HEK293 (cell line): Measurements from ENCODE around the gene FLNA.

Source experiments
- HIC1 ChIP-seq: fragments of 450-650 bp; formaldehyde crosslinking; IDR thresholded peaks from 2 replicates; pipeline ENCODE4 v1.5.1; 2016; ENCODE audit warnings: missing biosample characterization, missing genetic modification characterization
- HOXD13 ChIP-seq: sonication (generic); formaldehyde crosslinking; IDR thresholded peaks from 2 replicates; pipeline ENCODE4 v1.8.0; 2022; ENCODE audit warnings: missing genetic modification reagents, borderline replicate concordance
- IKZF3 ChIP-seq: fragments of 450-650 bp; IDR thresholded peaks from 2 replicates; pipeline ENCODE4 v1.5.0; 2018; ENCODE audit warnings: missing biosample characterization, mild to moderate bottlenecking, missing genetic modification characterization, moderate library complexity
- KLF10 ChIP-seq: fragments of 450-650 bp; IDR thresholded peaks from 2 replicates; pipeline ENCODE4 v1.5.1; 2018; ENCODE audit warnings: missing biosample characterization, mild to moderate bottlenecking, missing genetic modification characterization
- MEIS1 ChIP-seq: sonication (generic); formaldehyde crosslinking; IDR thresholded peaks from 2 replicates; pipeline ENCODE4 v1.8.1; 2022; ENCODE audit warnings: missing genetic modification reagents, mild to moderate bottlenecking, borderline replicate concordance
- OSR2 ChIP-seq: fragments of 450-650 bp; formaldehyde crosslinking; IDR thresholded peaks from 2 replicates; pipeline ENCODE4 v1.5.1; 2016; ENCODE audit warnings: missing biosample characterization, missing genetic modification characterization
- RBAK ChIP-seq: fragments of 450-650 bp; formaldehyde crosslinking; IDR thresholded peaks from 2 replicates; pipeline ENCODE4 v1.5.1; 2016; ENCODE audit warnings: missing biosample characterization, missing genetic modification characterization
- ZBTB17 ChIP-seq: fragments of 450-650 bp; formaldehyde crosslinking; IDR thresholded peaks from 2 replicates; pipeline ENCODE4 v1.5.1; 2016; ENCODE audit warnings: missing biosample characterization, missing genetic modification characterization
- ZBTB48 ChIP-seq: fragments of 450-650 bp; formaldehyde crosslinking; IDR thresholded peaks from 2 replicates; pipeline ENCODE4 v1.5.1; 2016; ENCODE audit warnings: missing biosample characterization, missing genetic modification characterization
- ZFP37 ChIP-seq: fragments of 450-650 bp; formaldehyde crosslinking; IDR thresholded peaks from 2 replicates; pipeline ENCODE4 v1.5.1; 2016; ENCODE audit warnings: missing biosample characterization, missing genetic modification characterization
- ZNF16 ChIP-seq: fragments of 450-650 bp; formaldehyde crosslinking; IDR thresholded peaks from 2 replicates; pipeline ENCODE4 v1.5.1; 2016; ENCODE audit warnings: low read depth, missing biosample characterization, missing genetic modification characterization
- ZNF2 ChIP-seq: fragments of 450-650 bp; formaldehyde crosslinking; IDR thresholded peaks from 2 replicates; pipeline ENCODE4 v1.5.1; 2016; ENCODE audit warnings: missing biosample characterization, missing genetic modification characterization
- ZNF221 ChIP-seq: fragments of 450-650 bp; formaldehyde crosslinking; IDR thresholded peaks from 2 replicates; pipeline ENCODE4 v1.5.1; 2017; ENCODE audit warnings: missing biosample characterization, missing genetic modification characterization, borderline replicate concordance
- ZNF223 ChIP-seq: fragments of 450-650 bp; formaldehyde crosslinking; IDR thresholded peaks from 2 replicates; pipeline ENCODE4 v1.5.1; 2016; ENCODE audit warnings: missing biosample characterization, missing genetic modification characterization
- ZNF449 ChIP-seq: fragments of 450-650 bp; formaldehyde crosslinking; IDR thresholded peaks from 2 replicates; pipeline ENCODE4 v1.5.1; 2017; ENCODE audit warnings: missing biosample characterization, mild to moderate bottlenecking, missing genetic modification characterization, moderate library complexity
- ZNF514 ChIP-seq: fragments of 450-650 bp; formaldehyde crosslinking; IDR thresholded peaks from 2 replicates; pipeline ENCODE4 v1.5.1; 2016; ENCODE audit warnings: missing biosample characterization, missing genetic modification characterization
- ZNF549 ChIP-seq: fragments of 450-650 bp; IDR thresholded peaks from 2 replicates; pipeline ENCODE4 v1.5.1; 2018; ENCODE audit warnings: missing biosample characterization, missing genetic modification characterization, mild to moderate bottlenecking, inconsistent platforms, moderate library complexity
- ZNF561 ChIP-seq: fragments of 450-650 bp; IDR thresholded peaks from 2 replicates; pipeline ENCODE4 v1.5.1; 2018; ENCODE audit warnings: missing biosample characterization, missing genetic modification characterization, borderline replicate concordance
- ZNF610 ChIP-seq: fragments of 450-650 bp; formaldehyde crosslinking; IDR thresholded peaks from 2 replicates; pipeline ENCODE4 v1.5.1; 2016; ENCODE audit warnings: missing biosample characterization, missing genetic modification characterization, borderline replicate concordance
- ZNF654 ChIP-seq: fragments of 450-650 bp; formaldehyde crosslinking; IDR thresholded peaks from 2 replicates; pipeline ENCODE4 v1.5.1; 2016; ENCODE audit warnings: low read depth, missing biosample characterization, missing genetic modification characterization
- ZNF707 ChIP-seq: fragments of 450-650 bp; formaldehyde crosslinking; IDR thresholded peaks from 2 replicates; pipeline ENCODE4 v1.5.1; 2016; ENCODE audit warnings: missing biosample characterization, missing genetic modification characterization
- ZNF776 ChIP-seq: fragments of 450-650 bp; formaldehyde crosslinking; IDR thresholded peaks from 2 replicates; pipeline ENCODE4 v1.5.0; 2017; ENCODE audit warnings: missing biosample characterization, missing genetic modification characterization, borderline replicate concordance
- ZNF777 ChIP-seq: fragments of 450-650 bp; formaldehyde crosslinking; IDR thresholded peaks from 2 replicates; pipeline ENCODE4 v1.5.1; 2017; ENCODE audit warnings: missing biosample characterization, missing genetic modification characterization, borderline replicate concordance
- ZSCAN18 ChIP-seq: fragments of 450-650 bp; formaldehyde crosslinking; IDR thresholded peaks from 2 replicates; pipeline ENCODE4 v1.5.1; 2016; ENCODE audit warnings: missing biosample characterization, missing genetic modification characterization
- ZSCAN4 ChIP-seq: fragments of 450-650 bp; formaldehyde crosslinking; IDR thresholded peaks from 2 replicates; pipeline ENCODE4 v1.5.1; 2017; ENCODE audit warnings: missing biosample characterization, missing genetic modification characterization
- TF ChIP-seq, protein P1 (sequence below): fragments of 450-650 bp; formaldehyde crosslinking; IDR thresholded peaks from 2 replicates; pipeline ENCODE4 v1.5.1; 2016; ENCODE audit warnings: missing biosample characterization, missing genetic modification characterization
- TF ChIP-seq, protein P2 (sequence below): fragments of 450-650 bp; formaldehyde crosslinking; IDR thresholded peaks from 2 replicates; pipeline ENCODE4 v1.5.1; 2016; ENCODE audit warnings: missing biosample characterization, missing genetic modification characterization
- TF ChIP-seq, protein P3 (sequence below): fragments of 450-650 bp; formaldehyde crosslinking; IDR thresholded peaks from 2 replicates; pipeline ENCODE4 v1.5.1; 2016; ENCODE audit warnings: missing biosample characterization, missing genetic modification characterization

Gene FLNA

GRCh38 chrX:154375156-154375504 is 696 bp upstream of the FLNA start (continued):
- TF ChIP-seq, protein P1, sequence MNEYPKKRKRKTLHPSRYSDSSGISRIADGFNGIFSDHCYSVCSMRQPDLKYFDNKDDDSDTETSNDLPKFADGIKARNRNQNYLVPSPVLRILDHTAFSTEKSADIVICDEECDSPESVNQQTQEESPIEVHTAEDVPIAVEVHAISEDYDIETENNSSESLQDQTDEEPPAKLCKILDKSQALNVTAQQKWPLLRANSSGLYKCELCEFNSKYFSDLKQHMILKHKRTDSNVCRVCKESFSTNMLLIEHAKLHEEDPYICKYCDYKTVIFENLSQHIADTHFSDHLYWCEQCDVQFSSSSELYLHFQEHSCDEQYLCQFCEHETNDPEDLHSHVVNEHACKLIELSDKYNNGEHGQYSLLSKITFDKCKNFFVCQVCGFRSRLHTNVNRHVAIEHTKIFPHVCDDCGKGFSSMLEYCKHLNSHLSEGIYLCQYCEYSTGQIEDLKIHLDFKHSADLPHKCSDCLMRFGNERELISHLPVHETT (tag by site-specific recombination) = no peak
- no peak for TF ChIP-seq ZNF777 (tag by site-specific recombination)
- TF ChIP-seq ZNF776 (tag by site-specific recombination) = no peak
- TF ChIP-seq ZSCAN4 (tag by site-specific recombination) = no peak
- no peak for TF ChIP-seq ZNF221 (tag by site-specific recombination)
- TF ChIP-seq ZNF16 (tag by site-specific recombination) = no peak
- no peak for TF ChIP-seq ZNF654 (tag by site-specific recombination)
- TF ChIP-seq ZNF514 (tag by site-specific recombination) = no peak
- 0 out of 2 replicates have a peak, but pooled peaks have one; percentile 5 for TF ChIP-seq ZBTB48
- TF ChIP-seq IKZF3 = 0 out of 2 replicates have a peak, but pooled peaks have one; percentile 16
- no peak for TF ChIP-seq KLF10 (tag by site-specific recombination)
- TF ChIP-seq ZFP37 (tag by site-specific recombination) = no peak
- peak; percentile 36; the same call in 1 of the 2 replicates for TF ChIP-seq ZBTB17
- no peak for TF ChIP-seq ZNF449
- no peak for TF ChIP-seq ZSCAN18 (tag by site-specific recombination)
- TF ChIP-seq ZNF561 (tag by site-specific recombination) = no peak
- no peak for TF ChIP-seq ZNF223
- TF ChIP-seq, protein P2, sequence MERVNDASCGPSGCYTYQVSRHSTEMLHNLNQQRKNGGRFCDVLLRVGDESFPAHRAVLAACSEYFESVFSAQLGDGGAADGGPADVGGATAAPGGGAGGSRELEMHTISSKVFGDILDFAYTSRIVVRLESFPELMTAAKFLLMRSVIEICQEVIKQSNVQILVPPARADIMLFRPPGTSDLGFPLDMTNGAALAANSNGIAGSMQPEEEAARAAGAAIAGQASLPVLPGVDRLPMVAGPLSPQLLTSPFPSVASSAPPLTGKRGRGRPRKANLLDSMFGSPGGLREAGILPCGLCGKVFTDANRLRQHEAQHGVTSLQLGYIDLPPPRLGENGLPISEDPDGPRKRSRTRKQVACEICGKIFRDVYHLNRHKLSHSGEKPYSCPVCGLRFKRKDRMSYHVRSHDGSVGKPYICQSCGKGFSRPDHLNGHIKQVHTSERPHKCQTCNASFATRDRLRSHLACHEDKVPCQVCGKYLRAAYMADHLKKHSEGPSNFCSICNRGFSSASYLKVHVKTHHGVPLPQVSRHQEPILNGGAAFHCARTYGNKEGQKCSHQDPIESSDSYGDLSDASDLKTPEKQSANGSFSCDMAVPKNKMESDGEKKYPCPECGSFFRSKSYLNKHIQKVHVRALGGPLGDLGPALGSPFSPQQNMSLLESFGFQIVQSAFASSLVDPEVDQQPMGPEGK (tag by site-specific recombination) = no peak; the same call in 1 of the 2 replicates
- no peak for TF ChIP-seq HOXD13 (CRISPR knock-in tag)
- TF ChIP-seq HIC1 (tag by site-specific recombination) = peak; percentile 56; the same call in 1 of the 2 replicates
- no peak for TF ChIP-seq OSR2 (tag by site-specific recombination)
- TF ChIP-seq, protein P3, sequence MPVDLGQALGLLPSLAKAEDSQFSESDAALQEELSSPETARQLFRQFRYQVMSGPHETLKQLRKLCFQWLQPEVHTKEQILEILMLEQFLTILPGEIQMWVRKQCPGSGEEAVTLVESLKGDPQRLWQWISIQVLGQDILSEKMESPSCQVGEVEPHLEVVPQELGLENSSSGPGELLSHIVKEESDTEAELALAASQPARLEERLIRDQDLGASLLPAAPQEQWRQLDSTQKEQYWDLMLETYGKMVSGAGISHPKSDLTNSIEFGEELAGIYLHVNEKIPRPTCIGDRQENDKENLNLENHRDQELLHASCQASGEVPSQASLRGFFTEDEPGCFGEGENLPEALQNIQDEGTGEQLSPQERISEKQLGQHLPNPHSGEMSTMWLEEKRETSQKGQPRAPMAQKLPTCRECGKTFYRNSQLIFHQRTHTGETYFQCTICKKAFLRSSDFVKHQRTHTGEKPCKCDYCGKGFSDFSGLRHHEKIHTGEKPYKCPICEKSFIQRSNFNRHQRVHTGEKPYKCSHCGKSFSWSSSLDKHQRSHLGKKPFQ = no peak
- no peak for TF ChIP-seq RBAK (tag by site-specific recombination)
- no peak for TF ChIP-seq MEIS1
- TF ChIP-seq ZNF2 (tag by site-specific recombination) = 0 out of 2 replicates have a peak, but pooled peaks have one; percentile 1
- no peak for TF ChIP-seq ZNF707 (tag by site-specific recombination)
- TF ChIP-seq ZNF610 (tag by site-specific recombination) = no peak
- TF ChIP-seq ZNF549 = no peak
